Heart right ventricle (tissue), 16 donors: ENCODE measurements around the gene HCFC2. TPM values are rescaled to one million over a fixed set of nuclear protein-coding genes. Genes with fewer than 3 reads are reported as not detected.
"Not testable (repeated sequence)": the region's sequence is repeated elsewhere in the genome, so short reads cannot be mapped to it uniquely, and the experiment has no call there.

ENCODE experiments used
- ATAC-seq, 8 donors: fragments of 200-7000 bp; cut with Tn5 transposase; one replicate each; pipeline ENCODE4 v1.9.1; 2020; ENCODE audit warnings: mild to moderate bottlenecking in 8 of 8, moderate library complexity in 8 of 8, moderate number of reproducible peaks in 1 of 8
- DNase-seq, 2 donors: peaks; one replicate each; pipeline ENCODE4 v3.0.0-alpha.2; 2020
- H3K27ac ChIP-seq, 10 donors: fragments of 200-600 bp; sonication (generic) in 2 of 10; one replicate each; pipeline versions ENCODE4 v1.5.0 to v1.8.0; 2020 to 2022; ENCODE audit warnings: mild to moderate bottlenecking in 3 of 10
- H3K27me3 ChIP-seq, 7 donors: fragments of 200-600 bp; one replicate each; pipeline ENCODE4 v1.8.0; 2021 to 2022; ENCODE audit warnings: mild to moderate bottlenecking in 2 of 7
- H3K36me3 ChIP-seq, 9 donors: fragments of 200-600 bp; sonication (generic) in 1 of 9; one replicate each; pipeline versions ENCODE4 v1.5.0 to v1.8.0; 2020 to 2022; ENCODE audit warnings: mild to moderate bottlenecking in 2 of 9
- H3K4me1 ChIP-seq, 9 donors: fragments of 200-600 bp; sonication (generic) in 1 of 9; one replicate each; pipeline versions ENCODE4 v1.5.0 to v1.8.0; 2020 to 2022; ENCODE audit warnings: mild to moderate bottlenecking in 4 of 9
- H3K4me3 ChIP-seq, 10 donors: fragments of 200-600 bp; sonication (generic) in 2 of 10; one replicate each; pipeline versions ENCODE4 v1.5.0 to v1.8.0; 2020 to 2022; ENCODE audit warnings: mild to moderate bottlenecking in 7 of 10, moderate library complexity in 2 of 10
- H3K9me3 ChIP-seq, 11 donors: fragments of 200-600 bp in 10 of 11; sonication (generic) in 2 of 11; one replicate each; pipeline versions ENCODE4 v1.5.0 to v1.8.0; 2013 to 2022; ENCODE audit warnings: mild to moderate bottlenecking in 2 of 11, control low read depth in 1 of 11, moderate library complexity in 1 of 11
- CTCF ChIP-seq, 9 donors: fragments of 200-600 bp; sonication (generic) in 2 of 9; IDR thresholded peaks; one replicate each; pipeline versions ENCODE4 v1.5.0 to v1.8.0; 2021 to 2022; ENCODE audit warnings: antibody characterized with exemption in 9 of 9, mild to moderate bottlenecking in 5 of 9, moderate library complexity in 1 of 9
- WGBS, 2 donors: extraction: QIAGEN DNeasy Blood & Tissue Kit; methylation state at CpG; one replicate each; pipeline ENCODE4 v1.1.7; 2013; ENCODE audit warnings: inconsistent platforms in 1 of 2; 5-methylcytosine and 5-hydroxymethylcytosine counted together
- intact Hi-C, 10 donors: fragments of 100-400 bp; cut with DNase I; formaldehyde crosslinking; loops; one replicate each; pipeline versions ENCODE4 v1.11.1 to v1.14.2; 2022
- polyA plus RNA-seq, 2 donors: library from polyadenylated mRNA; stranded (reverse); fragments of 200-250 nt; gene quantifications; one replicate each; pipeline ENCODE4 v1.2.3, GENCODE V29; 2013
- total RNA-seq, 10 donors: library from RNA; stranded (reverse); fragmentation: NEBNext Ultra II Directional in 3 of 10; extraction: Animal tissue kit (Norgen Biotek cat#: 25700) in 3 of 10; gene quantifications; one replicate each; pipeline versions ENCODE4 v1.2.1 to v1.2.4, GENCODE V29; 2021 to 2023
- donor health status: Arrhythmogenic right ventricular cardiomyopathy.
- donor health status: ischemic (EF 13 %, LVEDD 7.1; RV severe dilation, severe dysfunction).
- donor health status: healthy with polysubstance abuse.
- donor health status: DM: no; HTN: yes; CAD: no.
- donor health status: DM: no; HTN: no; CAD: no.
- donor health status: ischemic (EF 25% LVEDD 6.9; RV normal size, moderate dysfunction).
- donor health status: ischemic (EF 25% LVEDD 5.7; RV mildly dilated, moderate dysfunction).
- donor health status: healthy.
- donor health status: DM: yes; HTN: yes; CAD: no.
- donor health status: Ischemic cardiomyopathy.
- donor health status: ischemic (EF 35%, LVEDD 5.7; RV mildly dilated, moderate dysfunction).
- donor health status: nonischemic (EF 11% LVEDD 7.7; RV severe dilation, severe dysfunction).
- donor health status: DM: yes; HTN: yes; CAD: no.
- donor health status: PGD.
- donor health status: ischemic (EF 29% LVEDD 5.4; RV normal size, mild dysfunction).
- donor health status: nonischemic (EF 23%, LVEDD 6.1; RV moderate dilation, normal function).

HCFC2 gene
- total and polyA plus RNA-seq, 12 donors, result 5.1 to 13.6 (median 11.2) TPM

GRCh38 chr12:104106965-104107364 is 42.6 kb downstream of the HCFC2 start:
- H3K4me1 ChIP-seq, result peaks cover 0 to 31% (median 12%) of the 10 kb centered on the region in 9 donors
- H3K9me3 ChIP-seq, result no peaks in the 10 kb centered on the region
- ATAC-seq, result no peak
- no peak overlapping the region for H3K27ac ChIP-seq
- no peaks in the 10 kb centered on the region for H3K27me3 ChIP-seq
- intact Hi-C loops, result loop anchor here in 9 of 10 donors (5.0 to 10.0 kb wide), 11 partner anchors 40 to 230 kb away; partner anchors contain the start of genes HCFC2 (in 3 of the 9), GLT8D2 (in 1 of the 9), HSP90B1 (in 1 of the 9) and TDG (in 1 of the 9)
- no peak overlapping the region for H3K4me3 ChIP-seq
- peaks cover 0 to 64% (median 10%) of the 10 kb centered on the region in 9 donors for H3K36me3 ChIP-seq
- no peak for TF ChIP-seq CTCF (IDR thresholded peaks at IDR 0.05)
- DNase-seq, result no peak
- WGBS, 2 donors, result 76 to 79% methylated on average over 2 of the region's 2 CpGs

GRCh38 chr12:104108755-104109445 is 44.6 kb downstream of the HCFC2 start:
- Histone ChIP-seq H3K27me3 (no peaks in the 10 kb centered on the region), H3K4me1 (peaks cover 0 to 26% (median 12%) of the 10 kb centered on the region in 9 donors), H3K36me3 (peaks cover 0 to 45% (median 6%) of the 10 kb centered on the region in 9 donors), H3K27ac (no peak overlapping the region), H3K9me3 (no peaks in the 10 kb centered on the region), H3K4me3 (no peak overlapping the region)
- DNase-seq (peak; percentile 69 to 75), ATAC-seq (peak; percentile 43 to 86 (median 74))
- WGBS, 2 donors, result 51 to 57% methylated on average over 6 of the region's 6 CpGs
- intact Hi-C loops, result loop anchor here in 9 of 10 donors (1.0 to 10.0 kb wide), 13 partner anchors 42 to 232 kb away; partner anchors contain the start of genes HCFC2 (in 3 of the 9), GLT8D2 (in 1 of the 9), HSP90B1 (in 1 of the 9) and TDG (in 1 of the 9)
- peak; percentile 58 to 93 (median 87) for TF ChIP-seq CTCF (IDR thresholded peaks at IDR 0.05)

GRCh38 chr12:104109446-104110271 is 45.3 kb downstream of the HCFC2 start:
- DNase-seq (no peak), ATAC-seq (no peak)

GRCh38 chr12:104114834-104115586 is 50.7 kb downstream of the HCFC2 start:
- H3K27me3 ChIP-seq, H3K4me3 ChIP-seq, H3K9me3 ChIP-seq, intact Hi-C loops, DNase-seq, H3K27ac ChIP-seq: not testable (repeated sequence)
- peaks cover 0 to 67% (median 12%) of the 10 kb centered on the region in 9 donors for H3K36me3 ChIP-seq
- 90 to 94% methylated on average over 14 of the region's 14 CpGs for WGBS, 2 donors
- ATAC-seq, result peak in 1 of 8 donors; percentile 41
- H3K4me1 ChIP-seq, result peaks cover 0 to 17% (median 3%) of the 10 kb centered on the region in 9 donors

More at GRCh38 chr12:104109446-104110271, 45.3 kb downstream of the HCFC2 start:
- Histone ChIP-seq H3K4me3 (no peak overlapping the region), H3K27ac (no peak overlapping the region), H3K27me3 (no peaks in the 10 kb centered on the region), H3K4me1 (peaks cover 0 to 19% (median 10%) of the 10 kb centered on the region in 9 donors), H3K9me3 (no peaks in the 10 kb centered on the region), H3K36me3 (peaks cover 0 to 48% (median 7%) of the 10 kb centered on the region in 9 donors)
- intact Hi-C loops, result loop anchor here in 9 of 10 donors (1.0 to 10.0 kb wide), 13 partner anchors 42 to 233 kb away; partner anchors contain the start of genes HCFC2 (in 3 of the 9), GLT8D2 (in 1 of the 9), HSP90B1 (in 1 of the 9) and TDG (in 1 of the 9)
- TF ChIP-seq CTCF (IDR thresholded peaks at IDR 0.05), result peak in 1 of 9 donors; percentile 1
- 74 to 89% methylated on average over 4 of the region's 4 CpGs for WGBS, 2 donors
